Retinal pigment epithelial cell (primary cell): Measurements from ENCODE around the gene CMTM3.
"Not testable (repeated sequence)": the region's sequence is repeated elsewhere in the genome, so short reads cannot be mapped to it uniquely, and the experiment has no call there.

Experiments used
- DNase-seq: peaks from one replicate; pipeline ENCODE4 v3.0.0-alpha.2; 2010; ENCODE audit warnings: low read depth
- H3K4me3 ChIP-seq: 2 replicates; pipeline ENCODE4 v1.5.1; 2011; ENCODE audit warnings: mild to moderate bottlenecking, low read length, control low read depth, moderate library complexity
- CTCF ChIP-seq: conservative IDR thresholded peaks from 2 replicates; pipeline ENCODE4 v1.5.1; 2011; ENCODE audit warnings: low read depth, low read length, control low read depth, inconsistent platforms

The CMTM3 gene

GRCh38 chr16:66656547-66656946, 52.0 kb downstream of the CMTM3 start:
- H3K4me3 ChIP-seq = no peak overlapping the region
- DNase-seq = no peak

GRCh38 chr16:66658143-66658859, 53.8 kb downstream of the CMTM3 start:
- TF ChIP-seq CTCF = no peak
- no peak for DNase-seq
- H3K4me3 ChIP-seq = no peak overlapping the region

More at GRCh38 chr16:66656547-66656946, 52.0 kb downstream of the CMTM3 start:
- TF ChIP-seq CTCF = no peak

- no peak overlapping the region for H3K4me3 ChIP-seq
- DNase-seq = no peak
- no peak for TF ChIP-seq CTCF
These were observed 54.3 kb downstream of the CMTM3 start for GRCh38 chr16:66658860-66659190.

- DNase-seq = peak; percentile 44
- peak; percentile 29 for TF ChIP-seq CTCF
- H3K4me3 ChIP-seq = no peak overlapping the region
These were observed 56.1 kb downstream of the CMTM3 start for GRCh38 chr16:66660422-66661209.

- no peak for TF ChIP-seq CTCF
- no peak for DNase-seq
- H3K4me3 ChIP-seq = no peak overlapping the region
These were observed 56.7 kb downstream of the CMTM3 start for GRCh38 chr16:66661210-66661560.

- H3K4me3 ChIP-seq, DNase-seq: not testable (repeated sequence)
These were observed 57.3 kb downstream of the CMTM3 start for GRCh38 chr16:66661671-66662346.

GRCh38 chr16:66662445-66663194, 58.1 kb downstream of the CMTM3 start:
- peak; percentile 64 for TF ChIP-seq CTCF
- H3K4me3 ChIP-seq = no peak overlapping the region
- no peak for DNase-seq
